Anterior cingulate cortex (tissue), 58 donors: ENCODE data around the gene CST9.
"Not testable (repeated sequence)": the region's sequence is repeated elsewhere in the genome, so short reads cannot be mapped to it uniquely, and the experiment has no call there.

Source experiments
- DNase-seq, 58 donors: peaks; one replicate each; lab custom pipeline; 2025; lab: John Stamatoyannopoulos, UW

CST9 gene

GRCh38 chr20:23596579-23597250, 9.0 kb downstream of the CST9 start:
- DNase-seq = no peak

GRCh38 chr20:23595941-23596340, 9.8 kb downstream of the CST9 start:
- DNase-seq = no peak

GRCh38 chr20:23588434-23589403, 17.0 kb downstream of the CST9 start:
- DNase-seq = no peak

GRCh38 chr20:23587631-23588030, 18.1 kb downstream of the CST9 start:
- no peak for DNase-seq

- DNase-seq = no peak
These were observed 18.8 kb downstream of the CST9 start for GRCh38 chr20:23586735-23587525.

- DNase-seq = no peak
These were observed 19.6 kb downstream of the CST9 start for GRCh38 chr20:23585808-23586734.

GRCh38 chr20:23585449-23585807, 20.3 kb downstream of the CST9 start:
- DNase-seq = no peak

GRCh38 chr20:23584434-23585199, 21.1 kb downstream of the CST9 start:
- DNase-seq = no peak

GRCh38 chr20:23583526-23583925, 22.2 kb downstream of the CST9 start:
- no peak for DNase-seq

GRCh38 chr20:23582293-23582692, 23.4 kb downstream of the CST9 start:
- DNase-seq = no peak

GRCh38 chr20:23581833-23582232, 23.9 kb downstream of the CST9 start:
- DNase-seq = not testable (repeated sequence)

- DNase-seq = no peak
These were observed 30.7 kb downstream of the CST9 start for GRCh38 chr20:23574977-23575376.

- no peak for DNase-seq
These were observed 35.4 kb downstream of the CST9 start for GRCh38 chr20:23570178-23570760.

GRCh38 chr20:23569570-23569969, 36.1 kb downstream of the CST9 start:
- no peak for DNase-seq

GRCh38 chr20:23568971-23569330, 36.8 kb downstream of the CST9 start:
- no peak for DNase-seq

- DNase-seq = no peak
These were observed 37.3 kb downstream of the CST9 start, which contains the start of gene CST9L for GRCh38 chr20:23568320-23568970. Gene CST9L (minus strand): TSS chr20:23568484. CDS start chr20:23568450, 34 bp downstream.

GRCh38 chr20:23566199-23566932, 39.4 kb downstream of the CST9 start:
- DNase-seq = no peak
